Measurements from ENCODE around the gene S100A7A. TPM values are rescaled to one million over a fixed set of nuclear protein-coding genes. Genes with fewer than 3 reads are reported as not detected.
A peak's percentile ranks its signal among the peaks of the same experiment; 100 is the strongest.

The S100A7A gene
- polyA plus RNA-seq, 3 donors = not detected

- Histone ChIP-seq H3K79me2 (ENCODE audit: insufficient read depth, low read length) (peaks cover 11% of the 10 kb centered on the region), H2AFZ (ENCODE audit: insufficient read depth, low read depth, low read length, poor library complexity, severe bottlenecking) (no peak overlapping the region), H4K20me1 (ENCODE audit: insufficient read depth, low read length) (no peaks in the 10 kb centered on the region), H3K4me2 (replicated peaks; ENCODE audit: extremely low read depth, low read length, poor library complexity, severe bottlenecking) (no peak overlapping the region), H3K27ac (ENCODE audit: low read depth in 1 of 2, low read length in 2 of 2) (no peak overlapping the region), H3K4me3 (replicated peaks in 1 of 3; ENCODE audit: low read depth in 2 of 3, low read length in 3 of 3) (no peak overlapping the region), H3K36me3 (replicated peaks in 1 of 2; ENCODE audit: control insufficient read depth in 1 of 2, insufficient read depth in 2 of 2, low read length in 2 of 2) (no peaks in the 10 kb centered on the region), H3K9ac (ENCODE audit: insufficient read depth, low read length, poor library complexity, severe bottlenecking) (no peak overlapping the region), H3K27me3 (ENCODE audit: control insufficient read depth in 2 of 2, insufficient read depth in 2 of 2, low read length in 2 of 2) (no peaks in the 10 kb centered on the region), H3K4me1 (ENCODE audit: control insufficient read depth in 1 of 2, insufficient read depth in 2 of 2, low read length in 2 of 2) (peaks cover 72 to 75% of the 10 kb centered on the region in 2 donors), H3K9me3 (replicated peaks in 1 of 2; ENCODE audit: control insufficient read depth in 1 of 2, insufficient read depth in 1 of 2, low read length in 2 of 2) (no peaks in the 10 kb centered on the region)
- TF ChIP-seq, protein P1, sequence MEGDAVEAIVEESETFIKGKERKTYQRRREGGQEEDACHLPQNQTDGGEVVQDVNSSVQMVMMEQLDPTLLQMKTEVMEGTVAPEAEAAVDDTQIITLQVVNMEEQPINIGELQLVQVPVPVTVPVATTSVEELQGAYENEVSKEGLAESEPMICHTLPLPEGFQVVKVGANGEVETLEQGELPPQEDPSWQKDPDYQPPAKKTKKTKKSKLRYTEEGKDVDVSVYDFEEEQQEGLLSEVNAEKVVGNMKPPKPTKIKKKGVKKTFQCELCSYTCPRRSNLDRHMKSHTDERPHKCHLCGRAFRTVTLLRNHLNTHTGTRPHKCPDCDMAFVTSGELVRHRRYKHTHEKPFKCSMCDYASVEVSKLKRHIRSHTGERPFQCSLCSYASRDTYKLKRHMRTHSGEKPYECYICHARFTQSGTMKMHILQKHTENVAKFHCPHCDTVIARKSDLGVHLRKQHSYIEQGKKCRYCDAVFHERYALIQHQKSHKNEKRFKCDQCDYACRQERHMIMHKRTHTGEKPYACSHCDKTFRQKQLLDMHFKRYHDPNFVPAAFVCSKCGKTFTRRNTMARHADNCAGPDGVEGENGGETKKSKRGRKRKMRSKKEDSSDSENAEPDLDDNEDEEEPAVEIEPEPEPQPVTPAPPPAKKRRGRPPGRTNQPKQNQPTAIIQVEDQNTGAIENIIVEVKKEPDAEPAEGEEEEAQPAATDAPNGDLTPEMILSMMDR (IDR thresholded peaks at IDR 0.05) = no peak
- Mint-ChIP-seq H3K4me3 (no peak overlapping the region), H3K4me1 (peaks cover 73% of the 10 kb centered on the region), H3K27me3 (ENCODE audit: low read depth in 3 of 3) (peaks cover 2 to 9% (median 4%) of the 10 kb centered on the region in 3 donors), H3K9me3 (peaks cover 0 to 3% (median 2%) of the 10 kb centered on the region in 7 donors), H3K27ac (no peak overlapping the region), H3K36me3 (peaks cover 0 to 5% of the 10 kb centered on the region in 2 donors)
- intact Hi-C loops (cut with micrococcal nuclease) = loop anchor here in 1 of 2 donors (5.0 kb wide), 1 partner anchor 96 kb away; no protein-coding TSS in a partner anchor
- 100% methylated on average over 2 of the region's 9 CpGs for WGBS (ENCODE audit: insufficient coverage)
- DNase-seq = no peak
Measured at GRCh38 chr1:153401461-153401860, 14.9 kb upstream of the S100A7A start.

GRCh38 chr1:153402226-153402625 lies 14.1 kb upstream of the S100A7A start:
- Mint-ChIP-seq H3K4me3 (no peak overlapping the region), H3K9me3 (peaks cover 0 to 3% (median 2%) of the 10 kb centered on the region in 7 donors), H3K36me3 (peaks cover 0 to 5% of the 10 kb centered on the region in 2 donors), H3K4me1 (peaks cover 65% of the 10 kb centered on the region), H3K27ac (peak overlapping the region in 2 of 7 donors; percentile 17 to 27), H3K27me3 (ENCODE audit: low read depth in 3 of 3) (peaks cover 5 to 17% (median 9%) of the 10 kb centered on the region in 3 donors)
- Histone ChIP-seq H2AFZ (ENCODE audit: insufficient read depth, low read depth, low read length, poor library complexity, severe bottlenecking) (no peak overlapping the region), H3K9me3 (replicated peaks in 1 of 2; ENCODE audit: control insufficient read depth in 1 of 2, insufficient read depth in 1 of 2, low read length in 2 of 2) (no peaks in the 10 kb centered on the region), H3K4me3 (replicated peaks in 1 of 3; ENCODE audit: low read depth in 2 of 3, low read length in 3 of 3) (peak overlapping the region in 1 of 3 experiments; percentile 13), H3K4me2 (replicated peaks; ENCODE audit: extremely low read depth, low read length, poor library complexity, severe bottlenecking) (no peak overlapping the region), H3K27ac (ENCODE audit: low read depth in 1 of 2, low read length in 2 of 2) (peak overlapping the region in 1 of 2 donors; percentile 16), H3K4me1 (ENCODE audit: control insufficient read depth in 1 of 2, insufficient read depth in 2 of 2, low read length in 2 of 2) (peaks cover 65 to 67% of the 10 kb centered on the region in 2 donors), H3K27me3 (ENCODE audit: control insufficient read depth in 2 of 2, insufficient read depth in 2 of 2, low read length in 2 of 2) (no peaks in the 10 kb centered on the region), H3K36me3 (replicated peaks in 1 of 2; ENCODE audit: control insufficient read depth in 1 of 2, insufficient read depth in 2 of 2, low read length in 2 of 2) (no peaks in the 10 kb centered on the region), H3K79me2 (ENCODE audit: insufficient read depth, low read length) (peaks cover 11% of the 10 kb centered on the region), H4K20me1 (ENCODE audit: insufficient read depth, low read length) (no peaks in the 10 kb centered on the region), H3K9ac (ENCODE audit: insufficient read depth, low read length, poor library complexity, severe bottlenecking) (no peak overlapping the region)
- DNase-seq = no peak
- 88% methylated on average over 1 of the region's 2 CpGs for whole genome bisulfite sequencing (ENCODE audit: insufficient coverage)
- TF ChIP-seq, protein P1 (IDR thresholded peaks at IDR 0.05) = no peak
- intact Hi-C loops (cut with micrococcal nuclease) = loop anchor here in 1 of 2 donors (5.0 kb wide), 1 partner anchor 95 kb away; no protein-coding TSS in a partner anchor

Data from CD14-positive monocyte (primary cell).